ENCODE results near the gene STMN1. TPM values are rescaled to one million over a fixed set of nuclear protein-coding genes. Genes with fewer than 3 reads are reported as not detected.

STMN1 gene
- total RNA-seq, 1 donor from 2014 or later = 591 TPM

DNA sequence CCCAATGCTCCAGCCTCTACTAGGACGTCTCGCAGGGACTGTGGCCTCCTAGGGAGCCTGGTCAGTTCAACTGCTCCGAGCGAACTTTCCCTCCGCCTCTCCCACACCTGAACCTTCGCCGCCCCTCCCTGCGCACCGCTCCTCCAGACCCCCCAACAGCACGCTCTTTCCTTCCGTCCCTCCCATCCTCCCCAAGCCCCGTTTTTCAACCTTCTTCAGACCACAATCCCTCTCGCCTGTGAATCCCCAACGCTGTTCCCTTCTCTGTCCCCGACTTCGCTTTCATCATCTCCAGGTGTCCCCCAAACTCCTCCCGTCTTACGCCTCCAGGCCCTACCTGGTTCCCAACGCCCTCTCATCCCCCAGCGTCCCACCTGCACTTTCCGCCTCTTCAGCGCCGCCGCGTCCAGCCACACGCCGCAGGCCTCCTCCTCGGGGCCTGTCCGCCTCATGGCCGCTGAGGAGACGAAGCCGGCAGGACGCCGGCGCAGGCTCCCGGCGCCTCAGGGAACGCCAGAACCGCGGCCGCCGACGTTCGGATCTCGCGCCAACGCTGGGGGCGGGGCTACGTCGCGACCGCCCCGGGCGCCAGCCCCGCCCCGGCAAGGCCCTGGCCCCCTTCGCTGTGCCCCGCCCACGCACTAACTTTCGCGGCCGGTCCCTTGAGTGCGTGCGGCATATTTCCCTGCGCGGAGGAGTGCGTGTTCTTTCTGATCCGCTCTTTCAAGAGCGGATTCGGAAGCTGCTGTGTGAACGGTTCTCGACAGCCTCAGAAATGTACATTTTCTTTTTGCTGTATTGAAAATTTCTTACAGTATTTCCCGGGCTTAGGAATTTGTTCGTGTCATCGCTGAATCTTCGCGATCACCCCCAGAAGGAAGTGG lies 47.1 kb downstream of the STMN1 start, which contains the start of gene AUNIP:
AUNIP (minus strand) TSS at position 552 of the 884 bp plus-strand sequence; CDS start at position 452, 100 bp downstream.
- peak; percentile 87 for DNase-seq (ENCODE audit: extremely low spot score, unreplicated experiment)
- H3K27me3 Mint-ChIP-seq = no peaks in the 10 kb centered on the region
- H3K4me3 Mint-ChIP-seq = peak within 1 kb of the TSS; percentile 96
- H3K36me3 Mint-ChIP-seq = peaks cover 23% of the 10 kb centered on the region
- TF ChIP-seq, protein P1, sequence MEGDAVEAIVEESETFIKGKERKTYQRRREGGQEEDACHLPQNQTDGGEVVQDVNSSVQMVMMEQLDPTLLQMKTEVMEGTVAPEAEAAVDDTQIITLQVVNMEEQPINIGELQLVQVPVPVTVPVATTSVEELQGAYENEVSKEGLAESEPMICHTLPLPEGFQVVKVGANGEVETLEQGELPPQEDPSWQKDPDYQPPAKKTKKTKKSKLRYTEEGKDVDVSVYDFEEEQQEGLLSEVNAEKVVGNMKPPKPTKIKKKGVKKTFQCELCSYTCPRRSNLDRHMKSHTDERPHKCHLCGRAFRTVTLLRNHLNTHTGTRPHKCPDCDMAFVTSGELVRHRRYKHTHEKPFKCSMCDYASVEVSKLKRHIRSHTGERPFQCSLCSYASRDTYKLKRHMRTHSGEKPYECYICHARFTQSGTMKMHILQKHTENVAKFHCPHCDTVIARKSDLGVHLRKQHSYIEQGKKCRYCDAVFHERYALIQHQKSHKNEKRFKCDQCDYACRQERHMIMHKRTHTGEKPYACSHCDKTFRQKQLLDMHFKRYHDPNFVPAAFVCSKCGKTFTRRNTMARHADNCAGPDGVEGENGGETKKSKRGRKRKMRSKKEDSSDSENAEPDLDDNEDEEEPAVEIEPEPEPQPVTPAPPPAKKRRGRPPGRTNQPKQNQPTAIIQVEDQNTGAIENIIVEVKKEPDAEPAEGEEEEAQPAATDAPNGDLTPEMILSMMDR (conservative IDR thresholded peaks at IDR 0.05) = no peak
- H3K9me3 Mint-ChIP-seq = no peaks in the 10 kb centered on the region
- H3K27ac Mint-ChIP-seq = peak within 1 kb of the TSS; percentile 95
- H3K4me1 Mint-ChIP-seq (ENCODE audit: unreplicated experiment) = peaks cover 32% of the 10 kb centered on the region

DNA sequence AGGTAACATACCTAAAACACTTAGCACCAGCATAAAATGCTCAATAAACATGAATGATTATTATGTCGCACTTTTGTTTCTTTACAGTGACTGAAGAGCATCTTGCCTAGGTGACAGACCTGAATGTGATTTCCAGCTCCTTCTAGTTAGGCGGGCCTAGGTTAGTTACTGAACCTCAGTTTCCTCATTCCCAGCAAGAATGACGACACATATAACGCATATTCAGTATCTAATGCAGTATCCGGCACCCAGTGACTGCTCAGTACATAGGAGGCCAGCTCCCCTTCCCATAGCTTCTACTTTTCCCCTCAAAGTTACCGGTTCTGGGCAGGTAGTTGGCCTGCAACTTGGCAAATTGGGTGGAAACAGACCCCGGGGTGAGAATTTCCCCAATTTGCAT lies 47.7 kb downstream of the STMN1 start:
- peak overlapping the region; percentile 96 for H3K4me3 Mint-ChIP-seq
- peak overlapping the region; percentile 95 for H3K27ac Mint-ChIP-seq
- no peaks in the 10 kb centered on the region for H3K27me3 Mint-ChIP-seq
- peaks cover 20% of the 10 kb centered on the region for H3K36me3 Mint-ChIP-seq
- TF ChIP-seq, protein P1 (conservative IDR thresholded peaks at IDR 0.05) = no peak
- DNase-seq (ENCODE audit: extremely low spot score, unreplicated experiment) = no peak
- no peaks in the 10 kb centered on the region for H3K9me3 Mint-ChIP-seq
- peaks cover 32% of the 10 kb centered on the region for H3K4me1 Mint-ChIP-seq (ENCODE audit: unreplicated experiment)

DNA sequence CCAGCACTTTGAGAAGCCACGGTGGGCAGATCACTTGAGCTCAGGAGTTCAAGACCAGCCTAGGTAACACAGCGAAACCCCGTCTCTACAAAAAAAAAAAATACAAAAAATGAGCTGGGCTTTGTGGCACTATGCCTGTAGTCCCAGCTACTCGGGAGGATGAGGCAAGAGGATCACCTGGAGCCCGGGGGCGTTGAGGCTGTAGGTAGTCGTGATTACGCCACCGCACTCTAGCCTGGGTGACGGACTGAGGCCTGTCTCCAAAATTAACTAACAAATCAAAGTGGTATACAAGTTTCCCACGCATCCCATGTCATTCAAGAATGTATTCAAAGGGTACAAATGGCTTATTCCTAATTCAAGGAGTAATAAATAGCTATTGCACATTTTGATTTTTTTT lies 49.4 kb downstream of the STMN1 start:
- TF ChIP-seq, protein P1 (conservative IDR thresholded peaks at IDR 0.05) = no peak
- no peaks in the 10 kb centered on the region for H3K27me3 Mint-ChIP-seq
- peaks cover 9% of the 10 kb centered on the region for H3K36me3 Mint-ChIP-seq
- peaks cover 26% of the 10 kb centered on the region for H3K4me1 Mint-ChIP-seq (ENCODE audit: unreplicated experiment)
- DNase-seq (ENCODE audit: extremely low spot score, unreplicated experiment) = peak; percentile 43
- no peak overlapping the region for H3K4me3 Mint-ChIP-seq
- H3K9me3 Mint-ChIP-seq = no peaks in the 10 kb centered on the region
- H3K27ac Mint-ChIP-seq = no peak overlapping the region

DNA sequence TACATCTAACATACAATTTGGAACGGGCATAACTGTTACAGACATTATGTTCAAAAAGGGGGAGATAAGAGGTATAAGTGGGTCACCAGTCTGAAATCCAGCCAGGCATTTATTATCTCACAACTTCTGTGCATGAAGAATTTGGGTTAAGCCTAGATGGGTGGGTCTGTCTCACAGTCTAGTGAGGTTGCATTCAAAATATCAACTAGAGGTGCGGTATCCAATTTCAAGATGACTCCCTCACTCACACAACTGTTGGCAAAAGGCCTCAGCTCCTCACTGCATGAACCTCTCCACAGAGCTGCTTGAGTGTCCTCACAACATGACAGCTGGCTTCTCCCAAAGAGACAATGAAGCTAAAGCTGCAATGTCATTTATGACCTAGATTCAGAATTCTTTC lies 51.7 kb downstream of the STMN1 start:
- H3K27ac Mint-ChIP-seq = no peak overlapping the region
- no peaks in the 10 kb centered on the region for H3K9me3 Mint-ChIP-seq
- TF ChIP-seq, protein P1 (conservative IDR thresholded peaks at IDR 0.05) = no peak
- H3K27me3 Mint-ChIP-seq = no peaks in the 10 kb centered on the region
- DNase-seq (ENCODE audit: extremely low spot score, unreplicated experiment) = no peak
- H3K4me1 Mint-ChIP-seq (ENCODE audit: unreplicated experiment) = peaks cover 12% of the 10 kb centered on the region
- H3K4me3 Mint-ChIP-seq = no peak overlapping the region
- peaks cover under 1% of the 10 kb centered on the region for H3K36me3 Mint-ChIP-seq

Small RNA genes within 50 kb of the gene (microRNA-seq; reads per million reads assigned to microRNA genes)
- not detected for gene MIR3917

Other genes starting within 250 kb of the STMN1 start
- 39.8 and 68.7 TPM in 2 replicates for gene SELENON, start 106.2 kb downstream of the STMN1 start, total RNA-seq (ENCODE audit: low replicate concordance)
- 73.5 and 74.5 TPM in 2 replicates for gene MTFR1L, start 86.5 kb downstream of the STMN1 start, total RNA-seq (ENCODE audit: low replicate concordance)
- 3.7 and 7.2 TPM in 2 replicates for gene AUNIP, start 47.0 kb downstream of the STMN1 start, total RNA-seq (ENCODE audit: low replicate concordance)
- gene PAQR7, start 30.7 kb downstream of the STMN1 start, total RNA-seq (ENCODE audit: low replicate concordance) = 24.3 and 41.0 TPM in 2 replicates
- 16.7 and 21.1 TPM in 2 replicates for gene PAFAH2, start 91.6 kb upstream of the STMN1 start, total RNA-seq (ENCODE audit: low replicate concordance)
- 0.31 and 4.2 TPM in 2 replicates for gene EXTL1, start 115.4 kb upstream of the STMN1 start, total RNA-seq (ENCODE audit: low replicate concordance)
- 4.4 and 24.4 TPM in 2 replicates for gene SLC30A2, start 139.7 kb upstream of the STMN1 start, total RNA-seq (ENCODE audit: low replicate concordance)
- 1.7 and 4.1 TPM in 2 replicates for gene TRIM63, start 161.2 kb upstream of the STMN1 start, total RNA-seq (ENCODE audit: low replicate concordance)
- gene PDIK1L, start 205.4 kb upstream of the STMN1 start, total RNA-seq (ENCODE audit: low replicate concordance) = 14.7 and 18.4 TPM in 2 replicates

Measured in type B pancreatic cell (in vitro differentiated cells).